A549 (cell line): ENCODE results near the gene HPCAL1.

Experiments
- CBX2 ChIP-seq: fragments of 200-600 bp; sonication (generic); IDR thresholded peaks from 2 replicates; pipeline ENCODE4 v1.6.1; 2016; ENCODE audit warnings: low read depth, mild to moderate bottlenecking, borderline replicate concordance
- CTCF ChIP-seq: fragments of >200 bp; sonication (Bioruptor Twin); formaldehyde crosslinking; IDR thresholded peaks from 3 replicates; pipeline ENCODE4 v1.5.1; 2016
- ELK1 ChIP-seq: fragments of 150-350 bp; IDR thresholded peaks from 2 replicates; pipeline ENCODE4 v1.6.1; 2014; ENCODE audit warnings: low read depth, mild to moderate bottlenecking, low read length
- EP300 ChIP-seq, 2 experiments: fragments of >200 bp; sonication (Bioruptor Twin); formaldehyde crosslinking; IDR thresholded peaks; 2 replicates in 1 of 2; 3 replicates in 1 of 2; pipeline ENCODE4 v1.6.1; 2016 to 2017
- MAX ChIP-seq: IDR thresholded peaks from 2 replicates; pipeline ENCODE4 v1.6.1; 2012
- NFE2L2 ChIP-seq: fragments of 150-350 bp; conservative IDR thresholded peaks from 2 replicates; pipeline ENCODE4 v1.6.1; 2014; ENCODE audit warnings: low read length
- POLR2A ChIP-seq: IDR thresholded peaks from 2 replicates; pipeline ENCODE4 v1.6.1; 2012; ENCODE audit warnings: mild to moderate bottlenecking, low read length
- RAD21 ChIP-seq, 2 experiments: fragments of >200 bp in 1 of 2; sonication (Bioruptor Twin) in 1 of 2; formaldehyde crosslinking in 1 of 2; IDR thresholded peaks in 1 of 2; conservative IDR thresholded peaks in 1 of 2; 2 replicates in 1 of 2; 3 replicates in 1 of 2; pipeline ENCODE4 v1.6.1; 2012 to 2018; ENCODE audit warnings: inconsistent platforms in 1 of 2
- REST ChIP-seq: fragments of 200-600 bp; sonication (generic); IDR thresholded peaks from 2 replicates; pipeline ENCODE4 v1.6.1; 2016; ENCODE audit warnings: antibody characterized with exemption, mild to moderate bottlenecking, moderate library complexity
- ZC3H11A ChIP-seq: fragments of 450-650 bp; IDR thresholded peaks from 2 replicates; pipeline ENCODE4 v1.6.1; 2014; ENCODE audit warnings: antibody characterized with exemption, mild to moderate bottlenecking
- TF ChIP-seq, protein P1 (sequence below): IDR thresholded peaks from 2 replicates; pipeline ENCODE4 v1.6.1; 2012; ENCODE audit warnings: low read depth, borderline replicate concordance

DNA sequence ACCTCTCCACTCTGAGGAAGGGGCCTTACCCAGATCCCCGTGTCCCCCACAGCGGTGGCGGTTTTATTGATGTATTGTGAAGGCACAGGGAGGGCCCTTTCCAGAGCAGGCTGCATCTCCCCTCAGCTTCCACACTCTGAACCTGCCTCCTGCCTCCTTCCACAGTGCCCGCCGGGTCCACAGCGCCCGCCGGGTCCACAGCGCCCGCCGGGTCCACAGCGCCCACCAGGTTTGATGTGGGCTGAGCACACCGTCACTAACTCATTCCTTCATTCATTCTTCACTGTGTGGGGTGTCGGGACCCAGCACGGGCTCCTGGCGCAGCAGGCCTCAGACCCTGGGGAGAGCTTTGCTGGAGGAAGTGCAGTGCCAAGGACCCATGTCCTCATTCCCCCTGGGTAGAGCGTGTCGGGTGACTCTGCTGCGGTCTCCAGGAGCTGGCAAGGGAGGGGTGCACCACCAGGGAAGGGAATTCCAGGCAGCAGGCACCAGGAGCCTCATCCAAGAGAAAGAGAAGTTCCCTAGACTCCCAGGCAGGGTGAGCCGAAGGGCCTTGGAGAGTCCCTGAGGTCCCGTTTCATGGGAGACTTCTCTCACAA lies 57.1 kb downstream of the HPCAL1 start:
- no peak for TF ChIP-seq CTCF
- TF ChIP-seq POLR2A = no peak
- no peak for TF ChIP-seq MAX
- no peak for TF ChIP-seq CBX2
- no peak for TF ChIP-seq ELK1
- TF ChIP-seq EP300 (IDR thresholded peaks at IDR 0.05) = no peak
- no peak for TF ChIP-seq REST
- TF ChIP-seq, protein P1, sequence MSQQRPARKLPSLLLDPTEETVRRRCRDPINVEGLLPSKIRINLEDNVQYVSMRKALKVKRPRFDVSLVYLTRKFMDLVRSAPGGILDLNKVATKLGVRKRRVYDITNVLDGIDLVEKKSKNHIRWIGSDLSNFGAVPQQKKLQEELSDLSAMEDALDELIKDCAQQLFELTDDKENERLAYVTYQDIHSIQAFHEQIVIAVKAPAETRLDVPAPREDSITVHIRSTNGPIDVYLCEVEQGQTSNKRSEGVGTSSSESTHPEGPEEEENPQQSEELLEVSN = no peak
- no peak for TF ChIP-seq ZC3H11A
- TF ChIP-seq RAD21 (conservative IDR thresholded peaks at IDR 0.05 in 1 of 2, IDR thresholded peaks at IDR 0.05 in 1 of 2) = no peak
- TF ChIP-seq NFE2L2 = no peak
